MCF 10A (cell line): ENCODE data around the gene NR3C2. TPM values are rescaled to one million over a fixed set of nuclear protein-coding genes. Genes with fewer than 3 reads are reported as not detected.

Source experiments
- BruUV-seq: library from RNA; stranded (reverse); fragments of 400-500 nt; replicated peaks from 2 replicates; lab custom pipeline; 2021; lab: Mats Ljungman, UMichigan
- CTCF ChIA-PET: fragments of 300-600 bp; sonication (Branson Sonifier 250); formaldehyde crosslinking; extraction: SDS; loops from one replicate; lab custom pipeline; 2021; ENCODE audit warnings: antibody characterized with exemption, inconsistent platforms; lab: Yijun Ruan, JAX
- POLR2A ChIA-PET: fragments of 300-600, 350-650 bp; sonication (Branson Sonifier 250); formaldehyde crosslinking; extraction: SDS; loops from one replicate; lab custom pipeline; 2020; ENCODE audit warnings: antibody characterized with exemption, inconsistent platforms; lab: Yijun Ruan, JAX
- DNase-seq: peaks from one replicate; pipeline ENCODE4 v3.0.0-alpha.2; 2018; ENCODE audit not compliant: unreplicated experiment
- H3K27ac Mint-ChIP-seq: one replicate; pipeline ENCODE4 v1.8.0; 2022; ENCODE audit warnings: mild to moderate bottlenecking, low read depth, mixed read lengths; ENCODE audit not compliant: unreplicated experiment
- H3K27me3 Mint-ChIP-seq: one replicate; pipeline ENCODE4 v1.8.0; 2022; ENCODE audit warnings: mixed read lengths; ENCODE audit not compliant: insufficient read depth, unreplicated experiment
- H3K36me3 Mint-ChIP-seq: one replicate; pipeline ENCODE4 v1.8.0; 2022; ENCODE audit warnings: mild to moderate bottlenecking, moderate library complexity, mixed read lengths; ENCODE audit not compliant: insufficient read depth, unreplicated experiment
- H3K4me1 Mint-ChIP-seq: one replicate; pipeline ENCODE4 v1.8.0; 2022; ENCODE audit warnings: mixed read lengths; ENCODE audit not compliant: insufficient read depth, unreplicated experiment
- H3K4me3 Mint-ChIP-seq: one replicate; pipeline ENCODE4 v1.8.0; 2022; ENCODE audit warnings: mild to moderate bottlenecking, moderate library complexity, mixed read lengths; ENCODE audit not compliant: unreplicated experiment
- H3K9me3 Mint-ChIP-seq: one replicate; pipeline ENCODE4 v1.8.0; 2022; ENCODE audit warnings: mixed read lengths; ENCODE audit not compliant: unreplicated experiment
- CTCF ChIP-seq: fragments of 200-600 bp; IDR thresholded peaks from one replicate; pipeline ENCODE4 v1.8.0; 2022; ENCODE audit warnings: antibody characterized with exemption, mild to moderate bottlenecking; ENCODE audit not compliant: unreplicated experiment
- intact Hi-C: fragments of 100-400 bp; cut with micrococcal nuclease; formaldehyde crosslinking; loops from 2 replicates; pipeline ENCODE4 v1.14.1; 2022
- total RNA-seq: library from RNA; stranded (reverse); gene quantifications from 2 replicates; pipeline ENCODE4 v1.2.3, GENCODE V29; 2022

Gene NR3C2
- total RNA-seq, 1 experiment from 2014 or later: 0.21 TPM

- Mint-ChIP-seq H3K27ac (no peak overlapping the region), H3K36me3 (no peaks in the 10 kb centered on the region), H3K4me1 (no peaks in the 10 kb centered on the region), H3K9me3 (no peaks in the 10 kb centered on the region), H3K4me3 (no peak overlapping the region), H3K27me3 (no peaks in the 10 kb centered on the region)
- intact Hi-C loops: no loop called here
- CTCF ChIA-PET: no interaction called here
- TF ChIP-seq CTCF: no peak
- POLR2A ChIA-PET: no interaction called here
- BruUV-seq: no TSS peak
- no peak for DNase-seq
Measured at GRCh38 chr4:148182230-148182911, 259.8 kb downstream of the NR3C2 start.

GRCh38 chr4:148173397-148174017, 268.7 kb downstream of the NR3C2 start:
- CTCF ChIA-PET: no interaction called here
- BruUV-seq: no TSS peak

GRCh38 chr4:148171596-148171995, 270.6 kb downstream of the NR3C2 start:
- no peaks in the 10 kb centered on the region for H3K27me3 Mint-ChIP-seq
- H3K9me3 Mint-ChIP-seq: peaks cover 10% of the 10 kb centered on the region
- ChIA-PET POLR2A (interaction anchor here (0.6 to 1.5 kb wide), 2 partner anchors 12 to 855 kb away, joined by 3 read pairs; no protein-coding TSS in a partner anchor), CTCF (interaction anchor here (0.6 to 0.7 kb wide), 3 partner anchors 168 to 1093 kb away, joined by 3 to 4 read pairs (median 3); no protein-coding TSS in a partner anchor)
- no peak overlapping the region for H3K4me3 Mint-ChIP-seq
- no peak overlapping the region for H3K27ac Mint-ChIP-seq
- no TSS peak for BruUV-seq
- no peaks in the 10 kb centered on the region for H3K4me1 Mint-ChIP-seq
- no peaks in the 10 kb centered on the region for H3K36me3 Mint-ChIP-seq
- intact Hi-C loops: no loop called here
- no peak for TF ChIP-seq CTCF
- DNase-seq: no peak

More at GRCh38 chr4:148173397-148174017, 268.7 kb downstream of the NR3C2 start:
- TF ChIP-seq CTCF: no peak
- intact Hi-C loops: no loop called here
- no peaks in the 10 kb centered on the region for H3K27me3 Mint-ChIP-seq
- H3K9me3 Mint-ChIP-seq: peaks cover 10% of the 10 kb centered on the region
- no peaks in the 10 kb centered on the region for H3K4me1 Mint-ChIP-seq
- no peak for DNase-seq
- H3K36me3 Mint-ChIP-seq: no peaks in the 10 kb centered on the region
- POLR2A ChIA-PET: no interaction called here
- H3K27ac Mint-ChIP-seq: no peak overlapping the region
- no peak overlapping the region for H3K4me3 Mint-ChIP-seq
